HepG2 (cell line): Measurements from ENCODE around the gene ZNG1A. TPM values are rescaled to one million over a fixed set of nuclear protein-coding genes. Genes with fewer than 3 reads are reported as not detected.

Source experiments
- FOXK1 ChIP-seq: sonication (generic); formaldehyde crosslinking; IDR thresholded peaks from 2 replicates; pipeline ENCODE4 v1.4.0; 2020; ENCODE audit warnings: low read depth, missing genetic modification reagents, borderline replicate concordance
- HNF1A ChIP-seq, 2 experiments: sonication (generic) in 1 of 2; formaldehyde crosslinking in 1 of 2; IDR thresholded peaks; 2 replicates each; pipeline versions ENCODE4 v1.4.0 to v1.6.1; 2016 to 2020; ENCODE audit warnings: borderline replicate concordance in 1 of 2, low read depth in 1 of 2, mild to moderate bottlenecking in 1 of 2, missing genetic modification reagents in 1 of 2
- NFE2L1 ChIP-seq: sonication (generic); formaldehyde crosslinking; IDR thresholded peaks from 2 replicates; pipeline ENCODE4 v1.4.0; 2020; ENCODE audit warnings: missing genetic modification reagents, mild to moderate bottlenecking, borderline replicate concordance
- POGK ChIP-seq: sonication (generic); formaldehyde crosslinking; conservative IDR thresholded peaks from 2 replicates; pipeline ENCODE4 v1.8.0; 2022; ENCODE audit warnings: mild to moderate bottlenecking, moderate library complexity, missing genetic modification reagents
- SOX13 ChIP-seq, 3 experiments: fragments of 450-650 bp in 1 of 3; sonication (generic) in 1 of 3; formaldehyde crosslinking in 1 of 3; IDR thresholded peaks in 2 of 3; conservative IDR thresholded peaks in 1 of 3; 2 replicates each; pipeline versions ENCODE4 v1.5.0 to v1.6.1; 2016 to 2020; ENCODE audit warnings: antibody characterized with exemption in 1 of 3, mild to moderate bottlenecking in 1 of 3, missing compliant biosample characterization in 1 of 3, missing genetic modification reagents in 1 of 3, moderate library complexity in 1 of 3
- SPEN ChIP-seq: sonication (generic); formaldehyde crosslinking; IDR thresholded peaks from 2 replicates; pipeline ENCODE4 v1.5.1; 2020; ENCODE audit warnings: low read depth, mild to moderate bottlenecking, missing genetic modification reagents
- STAG1 ChIP-seq: sonication (generic); formaldehyde crosslinking; IDR thresholded peaks from 2 replicates; pipeline ENCODE4 v1.4.0; 2020; ENCODE audit warnings: missing genetic modification reagents
- TFDP1 ChIP-seq: IDR thresholded peaks from 2 replicates; pipeline ENCODE4 v1.6.1; 2016; ENCODE audit warnings: missing compliant biosample characterization, missing genetic modification reagents, borderline replicate concordance
- ZBTB38 ChIP-seq: sonication (generic); formaldehyde crosslinking; IDR thresholded peaks from 2 replicates; pipeline ENCODE4 v1.5.1; 2020; ENCODE audit warnings: mild to moderate bottlenecking, missing genetic modification reagents
- ZNF124 ChIP-seq: sonication (generic); formaldehyde crosslinking; IDR thresholded peaks from 2 replicates; pipeline ENCODE4 v1.4.0; 2020; ENCODE audit warnings: missing genetic modification reagents
- ZNF350 ChIP-seq: sonication (generic); formaldehyde crosslinking; IDR thresholded peaks from 2 replicates; pipeline ENCODE4 v1.4.0; 2020; ENCODE audit warnings: mild to moderate bottlenecking, low read depth, missing genetic modification reagents, borderline replicate concordance
- ZNF44 ChIP-seq: sonication (generic); formaldehyde crosslinking; IDR thresholded peaks from 2 replicates; pipeline ENCODE4 v1.5.1; 2020; ENCODE audit warnings: mild to moderate bottlenecking, missing genetic modification reagents
- ZNF546 ChIP-seq: sonication (generic); formaldehyde crosslinking; conservative IDR thresholded peaks from 2 replicates; pipeline ENCODE4 v1.8.1; 2023; ENCODE audit warnings: mild to moderate bottlenecking, missing genetic modification reagents
- ZNF616 ChIP-seq: sonication (generic); formaldehyde crosslinking; IDR thresholded peaks from 2 replicates; pipeline ENCODE4 v1.5.0; 2020; ENCODE audit warnings: low read depth, mild to moderate bottlenecking, missing genetic modification reagents
- ZNF703 ChIP-seq: sonication (generic); formaldehyde crosslinking; IDR thresholded peaks from 2 replicates; pipeline ENCODE4 v1.5.1; 2020; ENCODE audit warnings: missing genetic modification reagents, mild to moderate bottlenecking, moderate library complexity, borderline replicate concordance
- ZNF777 ChIP-seq: sonication (generic); formaldehyde crosslinking; IDR thresholded peaks from 2 replicates; pipeline ENCODE4 v1.4.0; 2020; ENCODE audit warnings: missing genetic modification reagents
- polyA plus RNA-seq, 8 experiments: library from polyadenylated mRNA; depleted of rRNA in 3 of 8; stranded (reverse) in 7 of 8; unstranded in 1 of 8; fragments of >200 nt; fragmentation: Illumina TruSeq in 4 of 8; extraction: Trizol in 4 of 8; gene quantifications; 2 replicates each; pipeline versions ENCODE4 v1.2.1 to v1.2.3, GENCODE V29; 2011 to 2016; ENCODE audit warnings: low read depth in 4 of 8, missing spikeins in 1 of 8, mixed read lengths in 1 of 8; ENCODE audit not compliant: insufficient read depth in 1 of 8
- total RNA-seq, 5 experiments: library from RNA; depleted of rRNA; stranded (reverse); fragments of >200 nt; fragmentation: Illumina TruSeq; extraction: Trizol; gene quantifications; 2 replicates each; pipeline ENCODE4 v1.2.3, GENCODE V29; 2016; ENCODE audit warnings: low read depth in 1 of 5
- TF ChIP-seq, protein P1 (sequence below): sonication (generic); formaldehyde crosslinking; IDR thresholded peaks from 2 replicates; pipeline ENCODE4 v1.9.0; 2022; ENCODE audit warnings: missing genetic modification reagents, mild to moderate bottlenecking, borderline replicate concordance

The ZNG1A gene
- total and polyA plus RNA-seq, 2 of the 13 experiments (the other 11 are each of a cell fraction or from before 2014, with no cell fraction given): 28.6 to 90.6 TPM

GRCh38 chr9:214648-215493 lies 36.0 kb upstream of the ZNG1A start, which contains the start of gene DOCK8 (continued):
- TF ChIP-seq SPEN (CRISPR knock-in tag) (peak; percentile 58), HNF1A (IDR thresholded peaks at IDR 0.05; ENCODE audit: low read depth) (no peak), HNF1A (CRISPR knock-in tag; IDR thresholded peaks at IDR 0.05; ENCODE audit: borderline replicate concordance) (0 out of 2 replicates have a peak, but pooled peaks have one; percentile 15), ZNF546 (CRISPR knock-in tag) (peak; percentile 36; the same call in 1 of the 2 replicates), ZNF616 (CRISPR knock-in tag) (0 out of 2 replicates have a peak, but pooled peaks have one; percentile 16), STAG1 (CRISPR knock-in tag) (peak; percentile 44), ZNF124 (no peak), TFDP1 (peak; percentile 75; the same call in 1 of the 2 replicates), FOXK1 (CRISPR knock-in tag) (no peak), ZNF350 (CRISPR knock-in tag) (no peak), SOX13 (IDR thresholded peaks at IDR 0.05) (no peak), SOX13 (CRISPR knock-in tag; conservative IDR thresholded peaks at IDR 0.05 in 1 of 2, IDR thresholded peaks at IDR 0.05 in 1 of 2) (no peak), ZNF703 (CRISPR knock-in tag) (0 out of 2 replicates have a peak, but pooled peaks have one; percentile 31), ZNF777 (CRISPR knock-in tag) (peak; percentile 88), POGK (CRISPR knock-in tag) (no peak), NFE2L1 (no peak), ZBTB38 (CRISPR knock-in tag) (peak; percentile 49; the same call in 1 of the 2 replicates), ZNF44 (no peak; the same call in 1 of the 2 replicates)
- TF ChIP-seq, protein P1, sequence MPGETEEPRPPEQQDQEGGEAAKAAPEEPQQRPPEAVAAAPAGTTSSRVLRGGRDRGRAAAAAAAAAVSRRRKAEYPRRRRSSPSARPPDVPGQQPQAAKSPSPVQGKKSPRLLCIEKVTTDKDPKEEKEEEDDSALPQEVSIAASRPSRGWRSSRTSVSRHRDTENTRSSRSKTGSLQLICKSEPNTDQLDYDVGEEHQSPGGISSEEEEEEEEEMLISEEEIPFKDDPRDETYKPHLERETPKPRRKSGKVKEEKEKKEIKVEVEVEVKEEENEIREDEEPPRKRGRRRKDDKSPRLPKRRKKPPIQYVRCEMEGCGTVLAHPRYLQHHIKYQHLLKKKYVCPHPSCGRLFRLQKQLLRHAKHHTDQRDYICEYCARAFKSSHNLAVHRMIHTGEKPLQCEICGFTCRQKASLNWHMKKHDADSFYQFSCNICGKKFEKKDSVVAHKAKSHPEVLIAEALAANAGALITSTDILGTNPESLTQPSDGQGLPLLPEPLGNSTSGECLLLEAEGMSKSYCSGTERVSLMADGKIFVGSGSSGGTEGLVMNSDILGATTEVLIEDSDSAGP (CRISPR knock-in tag): peak; percentile 59; the same call in 1 of the 2 replicates
